Measurements from ENCODE around the gene SLC26A11.

SLC26A11 gene

DNA sequence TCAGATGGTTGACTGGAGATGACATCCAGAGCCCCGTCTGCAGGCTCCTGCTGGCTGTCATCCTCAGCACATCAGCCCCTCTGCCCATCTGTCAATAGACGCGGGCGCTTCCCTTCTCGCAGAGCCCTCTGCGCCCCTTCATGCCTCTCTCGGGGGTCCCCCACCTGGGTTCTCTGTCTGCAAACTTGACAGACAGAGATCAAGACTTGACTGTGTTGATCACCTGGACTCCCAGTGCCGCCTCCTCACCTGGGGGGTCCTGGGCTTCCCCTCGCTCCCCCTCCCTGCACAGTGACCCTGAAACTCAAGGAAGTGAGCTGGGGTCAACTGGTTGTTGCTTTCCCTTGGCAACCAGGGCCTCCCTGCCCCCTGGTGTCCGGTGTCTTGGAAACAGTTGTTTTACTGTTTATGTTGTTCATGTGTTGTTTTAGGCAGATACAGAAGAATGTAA is 72.3 kb downstream of the SLC26A11 start:
- no peak for ATAC-seq
- TF ChIP-seq BACH2 (CRISPR knock-in tag; IDR thresholded peaks at IDR 0.05; ENCODE audit: borderline replicate concordance) (no peak), ZFP3 (CRISPR knock-in tag; IDR thresholded peaks at IDR 0.05) (no peak), SNAI2 (CRISPR knock-in tag; IDR thresholded peaks at IDR 0.05) (no peak), RARB (CRISPR knock-in tag; IDR thresholded peaks at IDR 0.05) (no peak), ESRRG (CRISPR knock-in tag; IDR thresholded peaks at IDR 0.05) (no peak), OSR1 (CRISPR knock-in tag; IDR thresholded peaks at IDR 0.05) (no peak), ZNF8 (CRISPR knock-in tag; IDR thresholded peaks at IDR 0.05) (no peak), TCF4 (CRISPR knock-in tag; IDR thresholded peaks at IDR 0.05; ENCODE audit: borderline replicate concordance) (no peak), ISL1 (CRISPR knock-in tag; IDR thresholded peaks at IDR 0.05) (no peak), ZC3H10 (CRISPR knock-in tag; IDR thresholded peaks at IDR 0.05) (no peak), ZNF565 (CRISPR knock-in tag; conservative IDR thresholded peaks at IDR 0.05; ENCODE audit: low read depth) (no peak)
- TF ChIP-seq, protein P1, sequence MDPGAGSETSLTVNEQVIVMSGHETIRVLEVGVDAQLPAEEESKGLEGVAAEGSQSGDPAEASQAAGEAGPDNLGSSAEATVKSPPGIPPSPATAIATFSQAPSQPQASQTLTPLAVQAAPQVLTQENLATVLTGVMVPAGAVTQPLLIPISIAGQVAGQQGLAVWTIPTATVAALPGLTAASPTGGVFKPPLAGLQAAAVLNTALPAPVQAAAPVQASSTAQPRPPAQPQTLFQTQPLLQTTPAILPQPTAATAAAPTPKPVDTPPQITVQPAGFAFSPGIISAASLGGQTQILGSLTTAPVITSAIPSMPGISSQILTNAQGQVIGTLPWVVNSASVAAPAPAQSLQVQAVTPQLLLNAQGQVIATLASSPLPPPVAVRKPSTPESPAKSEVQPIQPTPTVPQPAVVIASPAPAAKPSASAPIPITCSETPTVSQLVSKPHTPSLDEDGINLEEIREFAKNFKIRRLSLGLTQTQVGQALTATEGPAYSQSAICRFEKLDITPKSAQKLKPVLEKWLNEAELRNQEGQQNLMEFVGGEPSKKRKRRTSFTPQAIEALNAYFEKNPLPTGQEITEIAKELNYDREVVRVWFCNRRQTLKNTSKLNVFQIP (CRISPR knock-in tag; IDR thresholded peaks at IDR 0.05; ENCODE audit: borderline replicate concordance, low read depth), result no peak
- TF ChIP-seq, protein P2, sequence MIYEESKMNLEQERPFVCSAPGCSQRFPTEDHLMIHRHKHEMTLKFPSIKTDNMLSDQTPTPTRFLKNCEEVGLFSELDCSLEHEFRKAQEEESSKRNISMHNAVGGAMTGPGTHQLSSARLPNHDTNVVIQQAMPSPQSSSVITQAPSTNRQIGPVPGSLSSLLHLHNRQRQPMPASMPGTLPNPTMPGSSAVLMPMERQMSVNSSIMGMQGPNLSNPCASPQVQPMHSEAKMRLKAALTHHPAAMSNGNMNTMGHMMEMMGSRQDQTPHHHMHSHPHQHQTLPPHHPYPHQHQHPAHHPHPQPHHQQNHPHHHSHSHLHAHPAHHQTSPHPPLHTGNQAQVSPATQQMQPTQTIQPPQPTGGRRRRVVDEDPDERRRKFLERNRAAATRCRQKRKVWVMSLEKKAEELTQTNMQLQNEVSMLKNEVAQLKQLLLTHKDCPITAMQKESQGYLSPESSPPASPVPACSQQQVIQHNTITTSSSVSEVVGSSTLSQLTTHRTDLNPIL (CRISPR knock-in tag; IDR thresholded peaks at IDR 0.05; ENCODE audit: low read depth), result no peak
- TF ChIP-seq, protein P3, sequence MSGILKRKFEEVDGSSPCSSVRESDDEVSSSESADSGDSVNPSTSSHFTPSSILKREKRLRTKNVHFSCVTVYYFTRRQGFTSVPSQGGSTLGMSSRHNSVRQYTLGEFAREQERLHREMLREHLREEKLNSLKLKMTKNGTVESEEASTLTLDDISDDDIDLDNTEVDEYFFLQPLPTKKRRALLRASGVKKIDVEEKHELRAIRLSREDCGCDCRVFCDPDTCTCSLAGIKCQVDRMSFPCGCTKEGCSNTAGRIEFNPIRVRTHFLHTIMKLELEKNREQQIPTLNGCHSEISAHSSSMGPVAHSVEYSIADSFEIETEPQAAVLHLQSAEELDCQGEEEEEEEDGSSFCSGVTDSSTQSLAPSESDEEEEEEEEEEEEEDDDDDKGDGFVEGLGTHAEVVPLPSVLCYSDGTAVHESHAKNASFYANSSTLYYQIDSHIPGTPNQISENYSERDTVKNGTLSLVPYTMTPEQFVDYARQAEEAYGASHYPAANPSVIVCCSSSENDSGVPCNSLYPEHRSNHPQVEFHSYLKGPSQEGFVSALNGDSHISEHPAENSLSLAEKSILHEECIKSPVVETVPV (CRISPR knock-in tag; IDR thresholded peaks at IDR 0.05), result no peak

DNA sequence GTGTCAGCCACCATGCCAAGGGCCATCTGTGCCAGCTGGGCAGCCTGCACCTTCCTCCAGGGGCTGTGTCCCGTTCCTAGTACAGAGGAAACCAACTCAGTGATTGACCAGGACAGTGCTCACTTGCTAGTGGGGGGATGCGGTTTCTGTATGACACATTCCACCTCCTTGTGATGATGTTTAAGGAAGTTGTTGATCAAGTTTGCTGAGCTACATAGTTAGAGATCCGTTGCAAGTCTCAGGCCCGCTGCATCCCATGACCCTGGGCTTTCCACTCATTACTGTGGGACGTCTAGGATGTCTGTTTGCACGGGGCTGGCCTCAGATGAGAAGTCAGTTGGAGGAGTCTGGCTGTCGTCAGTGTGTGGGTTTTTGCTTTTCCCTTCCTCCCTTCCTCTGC is 74.0 kb downstream of the SLC26A11 start:
- ATAC-seq, result no peak

DNA sequence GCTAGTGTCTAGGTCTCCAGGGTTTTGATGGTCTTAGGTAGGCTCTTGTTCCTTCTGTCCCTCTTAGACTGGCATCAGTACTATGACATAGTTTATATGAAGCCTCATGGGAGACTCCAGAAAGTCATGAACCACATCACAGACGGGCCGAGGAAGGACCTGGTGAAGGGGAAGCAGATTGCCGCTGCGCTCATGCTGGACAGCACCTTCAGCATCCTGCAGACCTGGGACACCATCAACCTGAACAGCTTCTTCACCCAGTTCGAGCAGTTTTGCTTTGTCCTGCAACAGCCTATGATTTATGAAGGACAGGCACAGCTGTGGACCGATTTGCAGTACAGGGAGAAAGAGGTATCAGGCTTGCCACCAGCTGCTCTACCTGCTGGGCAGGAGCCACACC is 74.4 kb downstream of the SLC26A11 start:
- no peak for ATAC-seq
- no peak for TF ChIP-seq ISL1 (CRISPR knock-in tag; IDR thresholded peaks at IDR 0.05)
- no peak for TF ChIP-seq ZFP3 (CRISPR knock-in tag; IDR thresholded peaks at IDR 0.05)
- TF ChIP-seq BACH2 (CRISPR knock-in tag; IDR thresholded peaks at IDR 0.05; ENCODE audit: borderline replicate concordance), result no peak
- TF ChIP-seq ZNF8 (CRISPR knock-in tag; IDR thresholded peaks at IDR 0.05), result no peak
- no peak for TF ChIP-seq ARNTL (CRISPR knock-in tag; IDR thresholded peaks at IDR 0.05; ENCODE audit: borderline replicate concordance, low read depth)
- TF ChIP-seq, protein P1 (CRISPR knock-in tag; IDR thresholded peaks at IDR 0.05; ENCODE audit: borderline replicate concordance, low read depth), result no peak
- TF ChIP-seq ZC3H10 (CRISPR knock-in tag; IDR thresholded peaks at IDR 0.05), result no peak
- no peak for TF ChIP-seq GLIS3 (CRISPR knock-in tag; IDR thresholded peaks at IDR 0.05)
- TF ChIP-seq, protein P3 (CRISPR knock-in tag; IDR thresholded peaks at IDR 0.05), result no peak
- TF ChIP-seq, protein P2 (CRISPR knock-in tag; IDR thresholded peaks at IDR 0.05; ENCODE audit: low read depth), result no peak
- TF ChIP-seq OSR1 (CRISPR knock-in tag; IDR thresholded peaks at IDR 0.05), result no peak

More for the DNA sequence above, 74.0 kb downstream of the SLC26A11 start:
- TF ChIP-seq ZNF8 (CRISPR knock-in tag; IDR thresholded peaks at IDR 0.05), result no peak
- TF ChIP-seq ARNTL (CRISPR knock-in tag; IDR thresholded peaks at IDR 0.05; ENCODE audit: borderline replicate concordance, low read depth), result no peak
- no peak for TF ChIP-seq OSR1 (CRISPR knock-in tag; IDR thresholded peaks at IDR 0.05)
- no peak for TF ChIP-seq SNAI2 (CRISPR knock-in tag; IDR thresholded peaks at IDR 0.05)
- no peak for TF ChIP-seq ESRRG (CRISPR knock-in tag; IDR thresholded peaks at IDR 0.05)
- TF ChIP-seq, protein P4, sequence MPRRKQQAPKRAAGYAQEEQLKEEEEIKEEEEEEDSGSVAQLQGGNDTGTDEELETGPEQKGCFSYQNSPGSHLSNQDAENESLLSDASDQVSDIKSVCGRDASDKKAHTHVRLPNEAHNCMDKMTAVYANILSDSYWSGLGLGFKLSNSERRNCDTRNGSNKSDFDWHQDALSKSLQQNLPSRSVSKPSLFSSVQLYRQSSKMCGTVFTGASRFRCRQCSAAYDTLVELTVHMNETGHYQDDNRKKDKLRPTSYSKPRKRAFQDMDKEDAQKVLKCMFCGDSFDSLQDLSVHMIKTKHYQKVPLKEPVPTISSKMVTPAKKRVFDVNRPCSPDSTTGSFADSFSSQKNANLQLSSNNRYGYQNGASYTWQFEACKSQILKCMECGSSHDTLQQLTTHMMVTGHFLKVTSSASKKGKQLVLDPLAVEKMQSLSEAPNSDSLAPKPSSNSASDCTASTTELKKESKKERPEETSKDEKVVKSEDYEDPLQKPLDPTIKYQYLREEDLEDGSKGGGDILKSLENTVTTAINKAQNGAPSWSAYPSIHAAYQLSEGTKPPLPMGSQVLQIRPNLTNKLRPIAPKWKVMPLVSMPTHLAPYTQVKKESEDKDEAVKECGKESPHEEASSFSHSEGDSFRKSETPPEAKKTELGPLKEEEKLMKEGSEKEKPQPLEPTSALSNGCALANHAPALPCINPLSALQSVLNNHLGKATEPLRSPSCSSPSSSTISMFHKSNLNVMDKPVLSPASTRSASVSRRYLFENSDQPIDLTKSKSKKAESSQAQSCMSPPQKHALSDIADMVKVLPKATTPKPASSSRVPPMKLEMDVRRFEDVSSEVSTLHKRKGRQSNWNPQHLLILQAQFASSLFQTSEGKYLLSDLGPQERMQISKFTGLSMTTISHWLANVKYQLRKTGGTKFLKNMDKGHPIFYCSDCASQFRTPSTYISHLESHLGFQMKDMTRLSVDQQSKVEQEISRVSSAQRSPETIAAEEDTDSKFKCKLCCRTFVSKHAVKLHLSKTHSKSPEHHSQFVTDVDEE (CRISPR knock-in tag; IDR thresholded peaks at IDR 0.05), result no peak
- TF ChIP-seq, protein P1 (CRISPR knock-in tag; IDR thresholded peaks at IDR 0.05; ENCODE audit: borderline replicate concordance, low read depth), result no peak
- no peak for TF ChIP-seq TOX (CRISPR knock-in tag; IDR thresholded peaks at IDR 0.05; ENCODE audit: borderline replicate concordance)
- no peak for TF ChIP-seq ZFP30 (CRISPR knock-in tag; IDR thresholded peaks at IDR 0.05)
- no peak for TF ChIP-seq TCF4 (CRISPR knock-in tag; IDR thresholded peaks at IDR 0.05; ENCODE audit: borderline replicate concordance)
